ENCODE results near the gene RTN4R.

DNA sequence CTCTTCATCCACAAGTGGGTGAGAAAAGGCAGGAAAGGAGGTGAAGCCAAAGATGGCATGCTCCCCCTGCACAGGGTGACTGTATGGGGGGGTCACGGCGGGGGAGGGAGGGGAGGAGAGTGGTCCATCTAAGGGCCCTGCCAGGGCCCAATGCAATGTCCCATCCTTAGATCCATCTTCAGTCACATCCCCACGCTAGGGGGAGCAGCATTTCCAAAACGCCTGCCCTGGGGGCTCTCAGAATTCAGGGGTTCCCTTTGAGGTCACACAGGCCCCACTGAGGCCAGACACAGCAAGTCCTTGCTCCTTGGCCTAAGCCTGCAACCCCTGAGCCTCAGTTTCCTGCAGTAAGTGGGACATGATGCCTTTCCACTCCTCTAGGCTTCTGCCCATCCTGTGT is 52.4 kb downstream of the RTN4R start:
- TF ChIP-seq CTCF (conservative IDR thresholded peaks at IDR 0.05 in 1 of 2, IDR thresholded peaks at IDR 0.05 in 1 of 2; ENCODE audit: low read depth in 1 of 2, low read length in 2 of 2) (no peak), EZH2 (IDR thresholded peaks at IDR 0.05; ENCODE audit: low read length, missing control alignments) (no peak)

Measured in fibroblast of lung (primary cell).